Measurements from ENCODE around the gene SGPL1.
"Not testable (repeated sequence)": the region's sequence is repeated elsewhere in the genome, so short reads cannot be mapped to it uniquely, and the experiment has no call there.

SGPL1 gene, protein sequence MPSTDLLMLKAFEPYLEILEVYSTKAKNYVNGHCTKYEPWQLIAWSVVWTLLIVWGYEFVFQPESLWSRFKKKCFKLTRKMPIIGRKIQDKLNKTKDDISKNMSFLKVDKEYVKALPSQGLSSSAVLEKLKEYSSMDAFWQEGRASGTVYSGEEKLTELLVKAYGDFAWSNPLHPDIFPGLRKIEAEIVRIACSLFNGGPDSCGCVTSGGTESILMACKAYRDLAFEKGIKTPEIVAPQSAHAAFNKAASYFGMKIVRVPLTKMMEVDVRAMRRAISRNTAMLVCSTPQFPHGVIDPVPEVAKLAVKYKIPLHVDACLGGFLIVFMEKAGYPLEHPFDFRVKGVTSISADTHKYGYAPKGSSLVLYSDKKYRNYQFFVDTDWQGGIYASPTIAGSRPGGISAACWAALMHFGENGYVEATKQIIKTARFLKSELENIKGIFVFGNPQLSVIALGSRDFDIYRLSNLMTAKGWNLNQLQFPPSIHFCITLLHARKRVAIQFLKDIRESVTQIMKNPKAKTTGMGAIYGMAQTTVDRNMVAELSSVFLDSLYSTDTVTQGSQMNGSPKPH

DNA sequence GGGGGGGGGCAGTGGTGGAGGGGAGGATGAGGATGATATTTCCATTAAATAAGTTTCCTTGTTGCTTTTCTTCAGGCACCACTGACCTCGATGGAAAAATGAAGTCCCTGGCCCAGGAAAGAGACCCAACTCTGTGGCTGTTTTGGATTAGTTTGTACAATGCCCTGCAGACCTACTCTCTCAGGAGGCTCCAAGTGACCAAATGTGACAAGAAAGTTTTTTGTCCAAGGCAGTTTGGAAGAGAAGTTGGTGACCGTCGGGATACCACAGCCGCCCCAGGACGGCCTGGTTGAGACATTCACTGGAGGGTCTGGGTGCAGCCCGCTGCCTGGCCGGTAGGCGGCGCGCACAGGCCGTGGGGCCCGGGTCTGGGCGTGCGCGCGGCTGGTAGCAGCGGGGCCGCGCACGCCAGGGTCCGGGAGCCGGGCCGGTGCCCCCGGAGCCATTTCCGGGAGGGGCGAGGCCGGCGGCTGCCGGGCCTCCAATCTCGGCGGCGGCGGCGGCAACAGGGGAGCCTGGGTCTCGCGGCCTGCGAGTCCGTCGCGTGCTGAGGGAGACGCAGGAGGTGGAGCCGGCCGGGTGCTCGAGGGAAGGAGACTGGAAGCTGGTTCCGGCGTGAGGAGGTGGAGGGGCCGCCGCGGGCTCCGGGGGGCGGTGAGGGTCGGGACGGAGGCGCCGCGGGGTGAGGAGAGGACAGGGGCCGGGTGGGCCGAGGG, at the start of gene SGPL1:
Gene SGPL1, plus strand, starts transcription at position 445 of the 716 bp plus-strand sequence. CDS start 906 bp downstream, outside the sequence.
- Mint-ChIP-seq H3K4me3 (peak within 1 kb of the TSS; percentile 89 to 93 (median 93)), H3K4me1 (peaks cover 20% of the 10 kb centered on the region), H3K27me3 (ENCODE audit: low read depth) (no peaks in the 10 kb centered on the region), H3K36me3 (ENCODE audit: low read depth) (peaks cover 19% of the 10 kb centered on the region), H3K9me3 (no peaks in the 10 kb centered on the region), H3K27ac (peak within 1 kb of the TSS; percentile 96 to 97 (median 97))
- peak; percentile 96 to 99 (median 97) for TF ChIP-seq CTCF (IDR thresholded peaks at IDR 0.05; ENCODE audit: unreplicated experiment in 3 of 3)

DNA sequence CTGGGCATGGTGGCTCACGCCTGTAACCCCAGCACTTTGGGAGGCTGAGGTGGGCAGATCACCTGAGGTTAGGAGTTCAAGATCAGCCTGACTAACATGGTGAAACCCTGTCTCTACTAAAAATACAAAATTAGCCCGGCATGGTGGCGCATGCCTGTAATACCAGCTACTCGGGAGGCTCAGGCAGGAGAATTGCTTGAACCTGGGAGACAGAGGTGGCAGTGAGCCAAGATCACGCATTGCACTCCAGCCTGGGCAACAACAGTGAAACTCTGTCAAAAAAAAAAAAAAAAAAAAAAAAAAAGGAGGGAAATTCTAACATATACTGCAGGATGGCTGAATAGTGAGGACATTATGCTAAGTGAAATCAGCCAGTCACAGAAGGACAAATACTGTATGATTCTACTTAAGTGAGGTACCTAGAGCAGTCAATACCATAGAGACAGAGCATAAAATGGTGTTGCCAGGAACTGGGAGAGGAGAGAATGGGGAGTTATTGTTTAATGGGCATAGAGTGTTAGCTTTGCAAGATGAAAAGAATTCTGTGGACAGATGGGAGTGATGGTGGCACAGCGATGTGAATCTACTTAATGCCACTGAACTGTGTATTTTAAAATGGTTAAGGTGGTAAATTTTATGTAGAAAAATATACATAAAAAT, 47.6 kb upstream of the SGPL1 start:
- H3K27ac Mint-ChIP-seq; H3K36me3 Mint-ChIP-seq (ENCODE audit: low read depth); H3K27me3 Mint-ChIP-seq (ENCODE audit: low read depth); H3K4me1 Mint-ChIP-seq; H3K4me3 Mint-ChIP-seq: not testable (repeated sequence)
- peaks cover 14% of the 10 kb centered on the region for H3K9me3 Mint-ChIP-seq

DNA sequence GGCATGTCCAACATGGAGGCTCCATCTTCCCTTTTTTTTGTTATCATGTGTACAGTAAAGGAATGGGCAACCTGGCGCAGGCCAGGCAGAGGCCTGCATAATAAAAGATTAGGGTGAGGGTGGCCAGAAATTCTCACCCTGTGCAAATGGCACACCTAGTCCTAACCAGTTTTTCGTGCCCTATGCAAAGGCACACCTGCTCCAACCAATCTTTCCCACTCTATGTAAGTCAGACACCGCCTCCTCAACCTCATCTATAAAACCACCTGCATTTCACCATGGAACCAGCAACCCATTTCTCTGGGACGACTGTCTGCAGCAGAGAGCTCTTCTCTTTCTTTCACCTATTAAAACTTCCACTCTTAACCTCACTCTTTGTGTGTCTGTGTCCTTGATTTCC, 46.6 kb upstream of the SGPL1 start:
- no peak overlapping the region for H3K27ac Mint-ChIP-seq
- H3K4me1 Mint-ChIP-seq = no peaks in the 10 kb centered on the region
- H3K9me3 Mint-ChIP-seq = peaks cover 14% of the 10 kb centered on the region
- TF ChIP-seq CTCF (IDR thresholded peaks at IDR 0.05; ENCODE audit: unreplicated experiment in 3 of 3) = no peak
- H3K27me3 Mint-ChIP-seq (ENCODE audit: low read depth) = peaks cover 4% of the 10 kb centered on the region
- H3K4me3 Mint-ChIP-seq = no peak overlapping the region
- H3K36me3 Mint-ChIP-seq (ENCODE audit: low read depth) = no peaks in the 10 kb centered on the region

DNA sequence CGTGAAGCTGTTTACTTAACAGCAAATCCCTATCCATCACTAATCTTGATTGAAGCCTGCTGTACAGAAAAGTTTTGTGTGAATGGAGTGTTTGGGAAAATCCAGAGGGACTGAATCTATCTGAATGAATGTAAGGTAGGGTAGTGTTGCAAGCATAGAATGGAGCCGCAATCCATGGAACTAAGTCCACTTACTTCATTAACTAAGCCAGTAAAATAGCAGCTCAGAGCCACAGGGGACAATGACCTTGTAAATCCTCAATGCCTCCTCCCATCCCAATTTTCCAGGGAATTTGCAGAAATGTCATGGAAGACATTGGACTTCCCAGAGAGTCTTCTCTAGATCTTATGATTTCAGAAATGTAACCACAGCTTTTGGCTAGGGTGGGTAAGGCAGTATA, 45.7 kb upstream of the SGPL1 start:
- TF ChIP-seq CTCF (IDR thresholded peaks at IDR 0.05; ENCODE audit: unreplicated experiment in 3 of 3) = no peak

DNA sequence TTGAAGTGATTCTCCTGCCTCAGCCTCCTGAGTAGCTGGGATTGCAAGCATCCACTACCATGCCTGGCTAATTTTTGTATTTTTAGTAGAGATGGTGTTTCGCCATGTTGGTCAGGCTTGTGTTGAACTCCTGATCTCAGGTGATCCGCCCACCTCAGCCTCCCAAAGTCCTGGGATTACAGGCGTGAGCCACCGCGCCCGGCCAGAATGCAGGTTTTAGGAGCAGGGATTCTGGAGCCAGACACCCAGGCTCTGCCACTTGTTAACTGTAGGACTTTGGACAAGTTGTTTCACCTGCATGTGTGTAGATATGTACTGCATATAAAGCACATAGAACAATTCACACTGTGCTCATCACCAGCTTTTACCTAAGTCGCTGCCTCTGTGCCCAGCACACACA, 45.2 kb upstream of the SGPL1 start:
- not testable (repeated sequence) for H3K4me3 Mint-ChIP-seq; H3K4me1 Mint-ChIP-seq; H3K27ac Mint-ChIP-seq; H3K27me3 Mint-ChIP-seq (ENCODE audit: low read depth); H3K36me3 Mint-ChIP-seq (ENCODE audit: low read depth); H3K9me3 Mint-ChIP-seq

More for the DNA sequence above, 45.7 kb upstream of the SGPL1 start:
- Mint-ChIP-seq H3K4me1 (no peaks in the 10 kb centered on the region), H3K4me3 (no peak overlapping the region), H3K27ac (no peak overlapping the region), H3K9me3 (peaks cover 13% of the 10 kb centered on the region), H3K36me3 (ENCODE audit: low read depth) (no peaks in the 10 kb centered on the region), H3K27me3 (ENCODE audit: low read depth) (peaks cover 4% of the 10 kb centered on the region)

- no peaks in the 10 kb centered on the region for H3K36me3 Mint-ChIP-seq (ENCODE audit: low read depth)
- peaks cover 5% of the 10 kb centered on the region for H3K9me3 Mint-ChIP-seq
- no peak for TF ChIP-seq CTCF (IDR thresholded peaks at IDR 0.05; ENCODE audit: unreplicated experiment in 3 of 3)
- H3K27me3 Mint-ChIP-seq (ENCODE audit: low read depth) = peaks cover 4% of the 10 kb centered on the region
- no peak overlapping the region for H3K27ac Mint-ChIP-seq
- no peak overlapping the region for H3K4me3 Mint-ChIP-seq
- no peaks in the 10 kb centered on the region for H3K4me1 Mint-ChIP-seq
Observed at GRCh38 chr10:70771311-70772194, 44.2 kb upstream of the SGPL1 start.

Data from nephron (organoid).